Liver (tissue), 3 donors: ENCODE measurements around the gene ZFP36L1.

Source experiments
- CTCF ChIP-seq: fragments of 150-350 bp; IDR thresholded peaks from 2 replicates; pipeline ENCODE4 v1.5.1; 2017; ENCODE audit warnings: improper control_type of control experiment, low read depth, low read length; ENCODE audit not compliant: missing input control
- GABPA ChIP-seq, 2 donors: IDR thresholded peaks in 1 of 2; conservative IDR thresholded peaks in 1 of 2; 2 replicates each; pipeline ENCODE4 v1.6.1; 2016; ENCODE audit warnings: antibody characterized with exemption in 2 of 2, mild to moderate bottlenecking in 1 of 2, moderate library complexity in 1 of 2
- JUND ChIP-seq, 2 donors: IDR thresholded peaks; 2 replicates each; pipeline ENCODE4 v1.6.1; 2016; ENCODE audit warnings: antibody characterized with exemption in 2 of 2
- RAD21 ChIP-seq, 2 donors: IDR thresholded peaks; 2 replicates each; pipeline ENCODE4 v1.6.1; 2016; ENCODE audit warnings: antibody characterized with exemption in 2 of 2, mild to moderate bottlenecking in 2 of 2
- REST ChIP-seq: IDR thresholded peaks from 2 replicates; pipeline ENCODE4 v1.6.1; 2016; ENCODE audit warnings: antibody characterized with exemption, mild to moderate bottlenecking
- RXRA ChIP-seq, 2 donors: IDR thresholded peaks; 2 replicates each; pipeline ENCODE4 v1.6.1; 2017 to 2018; ENCODE audit warnings: antibody characterized with exemption in 2 of 2, mild to moderate bottlenecking in 1 of 2
- SP1 ChIP-seq: IDR thresholded peaks from 2 replicates; pipeline ENCODE4 v1.6.1; 2018; ENCODE audit warnings: antibody characterized with exemption, mild to moderate bottlenecking
- TAF1 ChIP-seq: conservative IDR thresholded peaks from 2 replicates; pipeline ENCODE4 v1.6.1; 2016; ENCODE audit warnings: antibody characterized with exemption, mild to moderate bottlenecking
- YY1 ChIP-seq: IDR thresholded peaks from 2 replicates; pipeline ENCODE4 v1.6.1; 2016; ENCODE audit warnings: antibody characterized with exemption, mild to moderate bottlenecking
- TF ChIP-seq, protein P1 (sequence below): IDR thresholded peaks from 2 replicates; pipeline ENCODE4 v1.6.1; 2016; ENCODE audit warnings: antibody characterized with exemption
- TF ChIP-seq, protein P2 (sequence below): IDR thresholded peaks from 2 replicates; pipeline ENCODE4 v1.6.1; 2016; ENCODE audit warnings: antibody characterized with exemption
- donor health status: healthy.
- donor health status: healthy.

- no peak for TF ChIP-seq GABPA (IDR thresholded peaks at IDR 0.05 in 1 of 2, conservative IDR thresholded peaks at IDR 0.05 in 1 of 2)
- no peak for TF ChIP-seq RAD21 (IDR thresholded peaks at IDR 0.05)
- no peak for TF ChIP-seq REST
- TF ChIP-seq CTCF = no peak
- TF ChIP-seq, protein P1, sequence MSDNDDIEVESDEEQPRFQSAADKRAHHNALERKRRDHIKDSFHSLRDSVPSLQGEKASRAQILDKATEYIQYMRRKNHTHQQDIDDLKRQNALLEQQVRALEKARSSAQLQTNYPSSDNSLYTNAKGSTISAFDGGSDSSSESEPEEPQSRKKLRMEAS = no peak
- no peak for TF ChIP-seq RXRA (IDR thresholded peaks at IDR 0.05)
- TF ChIP-seq YY1 = no peak
- no peak for TF ChIP-seq TAF1
- TF ChIP-seq SP1 = no peak
- TF ChIP-seq, protein P2, sequence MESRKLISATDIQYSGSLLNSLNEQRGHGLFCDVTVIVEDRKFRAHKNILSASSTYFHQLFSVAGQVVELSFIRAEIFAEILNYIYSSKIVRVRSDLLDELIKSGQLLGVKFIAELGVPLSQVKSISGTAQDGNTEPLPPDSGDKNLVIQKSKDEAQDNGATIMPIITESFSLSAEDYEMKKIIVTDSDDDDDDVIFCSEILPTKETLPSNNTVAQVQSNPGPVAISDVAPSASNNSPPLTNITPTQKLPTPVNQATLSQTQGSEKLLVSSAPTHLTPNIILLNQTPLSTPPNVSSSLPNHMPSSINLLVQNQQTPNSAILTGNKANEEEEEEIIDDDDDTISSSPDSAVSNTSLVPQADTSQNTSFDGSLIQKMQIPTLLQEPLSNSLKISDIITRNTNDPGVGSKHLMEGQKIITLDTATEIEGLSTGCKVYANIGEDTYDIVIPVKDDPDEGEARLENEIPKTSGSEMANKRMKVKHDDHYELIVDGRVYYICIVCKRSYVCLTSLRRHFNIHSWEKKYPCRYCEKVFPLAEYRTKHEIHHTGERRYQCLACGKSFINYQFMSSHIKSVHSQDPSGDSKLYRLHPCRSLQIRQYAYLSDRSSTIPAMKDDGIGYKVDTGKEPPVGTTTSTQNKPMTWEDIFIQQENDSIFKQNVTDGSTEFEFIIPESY = no peak
- no peak for TF ChIP-seq JUND (IDR thresholded peaks at IDR 0.05)
Measured at GRCh38 chr14:68775614-68776126, 17.2 kb downstream of the ZFP36L1 start.
